ENCODE measurements around the gene ITGB7.

The ITGB7 gene

GRCh38 chr12:53145383-53146260, 61.4 kb downstream of the ITGB7 start:
- DNase-seq (ENCODE audit: low read depth in 2 of 2) = no peak

- DNase-seq (ENCODE audit: low read depth in 2 of 2) = no peak
Observed at GRCh38 chr12:53143355-53143754, 63.7 kb downstream of the ITGB7 start.
